Measurements from ENCODE around the gene PGM3.
A peak's percentile ranks its signal among the peaks of the same experiment; 100 is the strongest.

PGM3 gene

GRCh38 chr6:83192871-83193746 lies at the start of gene PGM3, which contains the start of gene RWDD2A:
TSS of gene PGM3 (minus strand) at chr6:83193265. CDS start at chr6:83191012, 2,253 bp downstream.
TSS of gene RWDD2A (plus strand) at chr6:83193357. CDS start at chr6:83194452, 1,095 bp downstream.
- H3K36me3 ChIP-seq (ENCODE audit: control insufficient read depth, low read length) = peaks cover 18% of the 10 kb centered on the region
- H3K79me2 ChIP-seq (ENCODE audit: control insufficient read depth, low read length) = peaks cover 23% of the 10 kb centered on the region
- H3K9me2 ChIP-seq (replicated peaks; ENCODE audit: control insufficient read depth, low read length) = no peaks in the 10 kb centered on the region
- H3K9me3 ChIP-seq (ENCODE audit: control insufficient read depth, insufficient read depth, low read length) = no peaks in the 10 kb centered on the region
- H4K20me1 ChIP-seq (ENCODE audit: control insufficient read depth, insufficient read depth, low read depth, low read length) = no peaks in the 10 kb centered on the region
- TF ChIP-seq EZH2phosphoT487 (IDR thresholded peaks at IDR 0.05; ENCODE audit: borderline replicate concordance, low read length) (no peak), CTCF (IDR thresholded peaks at IDR 0.05; ENCODE audit: low read depth, low read length, poor library complexity, severe bottlenecking) (no peak)
- H3K27me3 ChIP-seq (ENCODE audit: control insufficient read depth, low read length) = no peaks in the 10 kb centered on the region
- H3K4me1 ChIP-seq (ENCODE audit: control insufficient read depth, low read length) = peaks cover 17% of the 10 kb centered on the region
- H3F3A ChIP-seq (ENCODE audit: control insufficient read depth, insufficient read depth) = no peaks in the 10 kb centered on the region
- H3K4me3 ChIP-seq (ENCODE audit: low read length) = peak within 1 kb of the TSS; percentile 85
- peak within 1 kb of the TSS; percentile 75 for H3K4me2 ChIP-seq (ENCODE audit: low read length)
- H3K27ac ChIP-seq (ENCODE audit: low read depth, low read length) = no peak within 1 kb of the TSS

GRCh38 chr6:83231146-83231545 lies 38.1 kb upstream of the PGM3 start:
- Histone ChIP-seq H4K20me1 (ENCODE audit: control insufficient read depth, insufficient read depth, low read depth, low read length) (no peaks in the 10 kb centered on the region), H3K79me2 (ENCODE audit: control insufficient read depth, low read length) (no peaks in the 10 kb centered on the region), H3K9me2 (replicated peaks; ENCODE audit: control insufficient read depth, low read length) (no peaks in the 10 kb centered on the region), H3K36me3 (ENCODE audit: control insufficient read depth, low read length) (no peaks in the 10 kb centered on the region), H3K4me1 (ENCODE audit: control insufficient read depth, low read length) (no peaks in the 10 kb centered on the region), H3F3A (ENCODE audit: control insufficient read depth, insufficient read depth) (no peaks in the 10 kb centered on the region), H3K27me3 (ENCODE audit: control insufficient read depth, low read length) (peaks cover 11% of the 10 kb centered on the region), H3K4me2 (ENCODE audit: low read length) (no peak overlapping the region), H3K27ac (ENCODE audit: low read depth, low read length) (no peak overlapping the region), H3K9me3 (ENCODE audit: control insufficient read depth, insufficient read depth, low read length) (no peaks in the 10 kb centered on the region), H3K4me3 (ENCODE audit: low read length) (no peak overlapping the region)
- no peak for TF ChIP-seq EZH2phosphoT487 (IDR thresholded peaks at IDR 0.05; ENCODE audit: borderline replicate concordance, low read length)
- TF ChIP-seq CTCF (IDR thresholded peaks at IDR 0.05; ENCODE audit: low read depth, low read length, poor library complexity, severe bottlenecking) = no peak

GRCh38 chr6:83226517-83226916 lies 33.5 kb upstream of the PGM3 start:
- Histone ChIP-seq H4K20me1 (ENCODE audit: control insufficient read depth, insufficient read depth, low read depth, low read length) (no peaks in the 10 kb centered on the region), H3K4me3 (ENCODE audit: low read length) (no peak overlapping the region), H3K27ac (ENCODE audit: low read depth, low read length) (no peak overlapping the region), H3K4me2 (ENCODE audit: low read length) (no peak overlapping the region), H3K9me2 (replicated peaks; ENCODE audit: control insufficient read depth, low read length) (no peaks in the 10 kb centered on the region), H3K4me1 (ENCODE audit: control insufficient read depth, low read length) (no peaks in the 10 kb centered on the region), H3K36me3 (ENCODE audit: control insufficient read depth, low read length) (no peaks in the 10 kb centered on the region), H3F3A (ENCODE audit: control insufficient read depth, insufficient read depth) (no peaks in the 10 kb centered on the region), H3K9me3 (ENCODE audit: control insufficient read depth, insufficient read depth, low read length) (no peaks in the 10 kb centered on the region), H3K27me3 (ENCODE audit: control insufficient read depth, low read length) (peaks cover 16% of the 10 kb centered on the region), H3K79me2 (ENCODE audit: control insufficient read depth, low read length) (no peaks in the 10 kb centered on the region)
- no peak for TF ChIP-seq CTCF (IDR thresholded peaks at IDR 0.05; ENCODE audit: low read depth, low read length, poor library complexity, severe bottlenecking)
- TF ChIP-seq EZH2phosphoT487 (IDR thresholded peaks at IDR 0.05; ENCODE audit: borderline replicate concordance, low read length) = no peak

Measured in DOHH2 (cell line).